ENCODE results near the gene RIC8B. TPM values are rescaled to one million over a fixed set of nuclear protein-coding genes. Genes with fewer than 3 reads are reported as not detected.
"Not testable (repeated sequence)": the region's sequence is repeated elsewhere in the genome, so short reads cannot be mapped to it uniquely, and the experiment has no call there.

Gene RIC8B
- total and polyA plus RNA-seq, 2 of the 13 experiments (the other 11 are each of a cell fraction or from before 2014, with no cell fraction given): 5.1 to 7.5 TPM

GRCh38 chr12:106919910-106920544 is 145.5 kb downstream of the RIC8B start (continued):
- TF ChIP-seq ZNF383 (CRISPR knock-in tag; IDR thresholded peaks at IDR 0.05; ENCODE audit: borderline replicate concordance) (no peak), SOX6 (IDR thresholded peaks at IDR 0.05) (no peak), SOX6 (CRISPR knock-in tag; IDR thresholded peaks at IDR 0.05) (no peak), GTF3A (CRISPR knock-in tag; conservative IDR thresholded peaks at IDR 0.05) (no peak), MED8 (CRISPR knock-in tag; IDR thresholded peaks at IDR 0.05; ENCODE audit: insufficient replicate concordance) (no peak), NFYC (CRISPR knock-in tag; IDR thresholded peaks at IDR 0.05) (no peak)

DNA sequence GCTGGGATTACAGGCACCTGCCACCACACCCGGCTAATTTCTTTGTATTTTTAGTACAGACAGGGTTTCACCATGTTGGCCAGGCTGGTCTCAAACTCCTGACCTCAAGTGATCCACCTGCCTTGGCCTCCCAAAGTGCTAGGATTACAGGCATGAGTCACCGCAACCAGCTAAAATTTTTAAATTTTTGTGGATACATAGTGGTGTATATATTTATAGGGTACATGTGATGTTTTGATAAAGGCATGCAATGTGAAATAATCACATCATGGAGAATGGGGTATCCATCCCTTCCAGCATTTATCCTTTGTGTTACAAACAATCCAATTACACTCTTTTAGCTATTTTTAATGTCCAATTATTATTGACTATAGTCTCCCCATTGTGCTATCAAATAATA is 147.5 kb downstream of the RIC8B start:
- H3K9ac ChIP-seq (ENCODE audit: insufficient read depth, low read depth, low read length); BruUV-seq (replicated peaks); FAIRE-seq; H4K20me1 ChIP-seq (ENCODE audit: insufficient read depth, low read length); H3K36me3 ChIP-seq (replicated peaks in 1 of 2; ENCODE audit: control insufficient read depth in 1 of 2, insufficient read depth in 2 of 2, low read length in 2 of 2); H3K4me3 ChIP-seq (replicated peaks in 1 of 3; ENCODE audit: insufficient read depth in 1 of 3, low read depth in 2 of 3, low read length in 3 of 3); in situ Hi-C loops (cut with HindIII; ENCODE audit: extremely low pct_ligation_motif_present, low pct_unique_long_range_greater_than_20kb); H3K4me1 ChIP-seq (ENCODE audit: insufficient read depth, low read length); POLR2A ChIA-PET; DNase-seq (ENCODE audit: low spot score); H3K27ac ChIP-seq (ENCODE audit: extremely low read length, insufficient read depth, low read length); CTCF ChIA-PET (ENCODE audit: low intra/inter-chr PET ratio, low total read pairs); H3K9me3 ChIP-seq (ENCODE audit: low read length); ATAC-seq; H2AFZ ChIP-seq (ENCODE audit: low read length); H3K27me3 ChIP-seq (ENCODE audit: control insufficient read depth in 1 of 2, insufficient read depth in 2 of 2, low read length in 2 of 2); H3K79me2 ChIP-seq (ENCODE audit: insufficient read depth, low read length); H3K4me2 ChIP-seq (ENCODE audit: low read depth, low read length): not testable (repeated sequence)
- intact Hi-C loops (cut with micrococcal nuclease; ENCODE audit: unreplicated experiment): loop anchor here (2.0 to 5.0 kb wide), 3 partner anchors 81 to 695 kb away; no protein-coding TSS in a partner anchor
- WGBS (ENCODE audit: low lambda C conversion rate): 10% methylated on average over 2 of the region's 2 CpGs

DNA sequence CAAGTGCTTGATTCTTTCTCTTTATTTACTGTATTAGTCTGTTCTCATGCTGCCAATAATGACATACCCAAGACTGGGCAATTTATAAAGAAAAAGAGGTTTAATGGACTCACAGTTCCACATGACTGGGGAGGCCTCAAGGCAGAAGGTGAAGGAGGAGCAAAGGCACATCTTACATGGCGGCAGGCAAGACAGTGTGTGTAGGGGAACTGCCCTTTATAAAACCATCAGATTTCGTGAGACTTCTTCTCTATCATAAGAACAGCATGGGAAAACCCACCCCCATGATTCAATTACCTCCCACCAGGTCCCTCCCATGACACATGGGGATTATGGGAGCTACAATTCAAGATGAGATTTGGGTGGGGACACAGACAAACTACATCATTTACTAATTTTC is 149.1 kb downstream of the RIC8B start:
- WGBS (ENCODE audit: low lambda C conversion rate): 16% methylated on average over 2 of the region's 2 CpGs
- H2AFZ ChIP-seq (ENCODE audit: low read length); H3K27ac ChIP-seq (ENCODE audit: extremely low read length, insufficient read depth, low read length); DNase-seq (ENCODE audit: low spot score); H3K9me3 ChIP-seq (ENCODE audit: low read length); in situ Hi-C loops (cut with HindIII; ENCODE audit: extremely low pct_ligation_motif_present, low pct_unique_long_range_greater_than_20kb); H3K79me2 ChIP-seq (ENCODE audit: insufficient read depth, low read length); FAIRE-seq; BruUV-seq (replicated peaks); H3K36me3 ChIP-seq (replicated peaks in 1 of 2; ENCODE audit: control insufficient read depth in 1 of 2, insufficient read depth in 2 of 2, low read length in 2 of 2); H3K27me3 ChIP-seq (ENCODE audit: control insufficient read depth in 1 of 2, insufficient read depth in 2 of 2, low read length in 2 of 2); ATAC-seq; H3K4me1 ChIP-seq (ENCODE audit: insufficient read depth, low read length); POLR2A ChIA-PET; H4K20me1 ChIP-seq (ENCODE audit: insufficient read depth, low read length); H3K4me3 ChIP-seq (replicated peaks in 1 of 3; ENCODE audit: insufficient read depth in 1 of 3, low read depth in 2 of 3, low read length in 3 of 3); H3K4me2 ChIP-seq (ENCODE audit: low read depth, low read length); CTCF ChIA-PET (ENCODE audit: low intra/inter-chr PET ratio, low total read pairs); H3K9ac ChIP-seq (ENCODE audit: insufficient read depth, low read depth, low read length): not testable (repeated sequence)
- intact Hi-C loops (cut with micrococcal nuclease; ENCODE audit: unreplicated experiment): loop anchor here (5.0 kb wide), 2 partner anchors 406 to 696 kb away; no protein-coding TSS in a partner anchor

Data from HepG2 (cell line).